Subcutaneous adipose tissue (tissue), 4 donors: ENCODE data around the gene PROZ. TPM values are rescaled to one million over a fixed set of nuclear protein-coding genes. Genes with fewer than 3 reads are reported as not detected.

Source experiments
- CTCF ChIP-seq: fragments of 450-650 bp; IDR thresholded peaks from one replicate; pipeline ENCODE4 v1.5.1; 2016; ENCODE audit warnings: low read depth, mild to moderate bottlenecking, control low read depth, antibody characterized with exemption, moderate library complexity
- total RNA-seq, 4 donors: library from RNA; depleted of rRNA; stranded (reverse); fragments of >200 nt; gene quantifications; one replicate each; pipeline ENCODE4 v1.1.0, GENCODE V29; 2016

Gene PROZ
- total RNA-seq, 4 donors from 2014 or later: not detected

DNA sequence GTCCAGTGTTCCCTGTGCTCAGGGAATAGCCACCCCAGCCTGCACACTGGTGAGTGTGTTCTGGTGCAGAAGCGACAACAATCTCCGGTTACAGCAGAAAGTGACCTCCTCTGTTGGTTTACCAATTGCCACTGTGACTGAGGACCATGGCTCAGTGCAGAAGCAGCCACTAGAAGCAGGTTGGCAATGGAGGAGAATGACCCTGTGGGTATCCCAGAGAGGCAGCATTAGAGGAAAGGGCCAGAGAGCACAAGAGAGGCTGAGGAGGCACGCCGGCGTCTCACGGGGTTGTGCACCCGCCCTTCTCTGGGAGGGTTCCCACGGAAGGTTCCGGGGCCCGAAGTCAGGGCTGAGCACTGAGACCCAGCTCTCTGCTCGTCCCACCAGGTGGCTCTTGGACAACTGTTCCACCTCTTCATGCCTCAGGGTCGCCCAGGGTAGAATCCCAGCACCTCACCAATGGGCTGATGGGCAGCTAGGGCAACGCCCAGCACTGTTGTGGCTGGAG lies 14.0 kb downstream of the PROZ start:
- no peak for TF ChIP-seq CTCF

DNA sequence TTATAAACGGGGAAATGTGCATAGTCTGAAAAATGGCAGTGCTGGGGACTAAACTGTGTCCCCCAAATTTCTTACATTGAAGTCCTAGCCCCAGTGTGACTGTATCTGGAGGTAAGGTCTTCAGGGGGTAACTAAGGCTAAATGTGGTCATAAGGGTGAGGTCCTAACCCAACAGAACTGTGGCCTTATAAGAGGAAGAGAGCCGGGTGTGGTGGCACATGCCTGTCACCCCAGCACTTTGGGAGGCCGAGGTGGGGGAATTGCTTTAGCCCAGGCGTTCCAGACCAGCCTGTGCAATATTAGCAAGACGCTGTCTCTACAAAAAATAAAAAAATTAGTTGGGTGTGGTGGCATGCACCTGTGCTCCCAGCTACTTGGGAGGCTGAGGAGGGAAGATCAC lies 17.8 kb downstream of the PROZ start:
- no peak for TF ChIP-seq CTCF

DNA sequence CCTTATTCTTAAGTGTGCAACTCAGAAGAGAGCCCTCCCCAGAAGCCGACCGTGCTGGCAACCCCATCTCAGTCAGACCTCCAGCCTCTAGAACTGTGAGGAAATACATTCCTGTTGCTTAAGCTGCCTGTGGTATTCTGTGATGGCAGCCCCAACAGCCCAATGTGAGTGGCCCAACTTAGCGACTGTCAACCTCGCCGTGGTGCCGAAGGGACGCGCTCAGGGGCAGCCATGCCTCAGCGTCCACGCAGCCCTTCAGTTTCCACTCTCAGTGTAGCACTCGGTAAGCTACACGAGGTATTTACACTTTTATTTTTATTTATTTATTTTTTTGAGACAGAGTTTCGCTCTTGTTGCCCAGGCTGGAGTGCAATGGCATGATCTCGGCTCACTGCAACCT lies 18.4 kb downstream of the PROZ start:
- TF ChIP-seq CTCF: no peak

- TF ChIP-seq CTCF: no peak
Measured at GRCh38 chr13:113178070-113178895, 19.8 kb downstream of the PROZ start.

GRCh38 chr13:113178896-113179167 lies 20.4 kb downstream of the PROZ start:
- TF ChIP-seq CTCF: no peak

DNA sequence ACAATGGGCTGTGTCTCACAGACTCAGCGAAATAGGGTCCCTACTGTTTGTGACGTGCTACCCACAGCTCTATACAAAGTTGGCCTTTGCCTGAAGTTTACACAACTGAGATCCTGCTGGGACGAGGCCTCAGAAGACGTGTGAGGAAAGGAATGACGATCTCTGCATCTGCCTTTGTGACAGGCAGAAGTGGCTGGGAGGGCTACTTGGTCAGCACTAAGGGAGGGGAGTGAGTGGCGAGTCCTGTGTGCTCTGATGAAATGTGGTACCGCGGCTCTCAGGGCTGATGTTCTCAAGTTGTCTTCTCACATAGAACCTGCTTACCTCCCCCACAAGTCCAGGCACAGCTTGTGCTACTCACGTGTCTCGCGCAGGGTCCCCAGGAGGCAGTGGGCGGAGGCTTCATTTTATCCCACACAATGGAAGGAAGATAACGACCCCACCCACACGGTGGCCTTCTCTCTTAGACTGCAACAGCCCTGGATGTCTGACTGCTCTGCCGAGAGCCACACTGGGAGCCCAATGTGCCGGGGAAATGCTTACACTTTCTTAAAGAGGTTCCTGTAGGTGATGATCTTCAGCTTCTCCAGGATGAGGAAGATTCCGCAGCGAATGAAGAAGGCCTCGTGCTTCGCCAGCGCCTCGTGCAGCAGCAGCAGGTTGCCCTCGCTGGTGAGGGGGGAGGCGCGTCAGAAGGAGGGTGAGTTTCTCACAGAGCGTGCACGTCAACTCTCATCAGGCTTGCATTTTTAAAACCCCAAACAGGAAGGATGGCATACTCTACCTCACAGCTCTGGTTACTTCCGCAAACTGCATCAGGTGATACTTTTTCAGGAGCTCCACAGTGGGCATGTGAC lies 21.2 kb downstream of the PROZ start:
- TF ChIP-seq CTCF: no peak

GRCh38 chr13:113182046-113182445 lies 23.6 kb downstream of the PROZ start:
- TF ChIP-seq CTCF: no peak
